Tibial nerve (tissue), 4 donors: Measurements from ENCODE around the gene KAZN. TPM values are rescaled to one million over a fixed set of nuclear protein-coding genes. Genes with fewer than 3 reads are reported as not detected.

Source experiments
- DNase-seq, 2 donors: peaks; one replicate each; pipeline ENCODE4 v3.0.0-alpha.2; 2019; ENCODE audit warnings: low spot score in 2 of 2
- H3K27ac ChIP-seq, 4 donors: fragments of 200-600 bp; sonication (generic) in 3 of 4; one replicate each; pipeline ENCODE4 v1.5.1; 2017 to 2019; ENCODE audit warnings: mild to moderate bottlenecking in 1 of 4
- H3K27me3 ChIP-seq, 2 donors: fragments of 200-600 bp; sonication (generic) in 1 of 2; one replicate each; pipeline versions ENCODE4 v1.5.1 to v1.6.0; 2017 to 2019
- H3K36me3 ChIP-seq, 3 donors: fragments of 200-600 bp; sonication (generic); one replicate each; pipeline ENCODE4 v1.5.1; 2018 to 2019
- H3K4me1 ChIP-seq, 4 donors: fragments of 200-600 bp; sonication (generic) in 3 of 4; one replicate each; pipeline ENCODE4 v1.5.1; 2017 to 2019
- H3K4me3 ChIP-seq, 4 donors: fragments of 200-600 bp; sonication (generic) in 3 of 4; one replicate each; pipeline ENCODE4 v1.5.1; 2017 to 2019; ENCODE audit warnings: mild to moderate bottlenecking in 1 of 4, moderate library complexity in 1 of 4
- H3K9me3 ChIP-seq, 4 donors: fragments of 200-600 bp; sonication (generic) in 3 of 4; one replicate each; pipeline ENCODE4 v1.5.1; 2017 to 2019
- EP300 ChIP-seq, 2 donors: sonication (generic); formaldehyde crosslinking; IDR thresholded peaks; one replicate each; pipeline ENCODE4 v1.6.1; 2017; ENCODE audit warnings: antibody characterized with exemption in 2 of 2, mild to moderate bottlenecking in 1 of 2
- POLR2A ChIP-seq, 2 donors: fragments of 450-650 bp; IDR thresholded peaks; one replicate each; pipeline ENCODE4 v1.6.1; 2017; ENCODE audit warnings: antibody characterized with exemption in 2 of 2, mild to moderate bottlenecking in 2 of 2, moderate library complexity in 2 of 2
- WGBS, 2 donors: methylation state at CpG; one replicate each; pipeline ENCODE4 v1.1.5; 2018; 5-methylcytosine and 5-hydroxymethylcytosine counted together
- total RNA-seq, 4 donors: library from RNA; depleted of rRNA; stranded (reverse); fragments of >200 nt; gene quantifications; one replicate each; pipeline ENCODE4 v1.1.0, GENCODE V29; 2016
- TF ChIP-seq, protein P1 (sequence below), 5 experiments: fragments of 200-600 bp in 3 of 5; fragments of 450-650 bp in 2 of 5; sonication (generic) in 3 of 5; IDR thresholded peaks; one replicate each; pipeline ENCODE4 v1.5.1; 2016 to 2019; ENCODE audit warnings: antibody characterized with exemption in 5 of 5, mild to moderate bottlenecking in 3 of 5, moderate library complexity in 2 of 5

Gene KAZN
- total RNA-seq, 4 donors from 2014 or later: 16.0 to 29.2 (median 22.2) TPM

- H3K27ac ChIP-seq: no peak overlapping the region
- no peaks in the 10 kb centered on the region for H3K27me3 ChIP-seq
- WGBS, 2 donors: 58 to 69% methylated on average over 8 of the region's 8 CpGs
- no peak for DNase-seq
- H3K9me3 ChIP-seq: no peaks in the 10 kb centered on the region
- H3K4me1 ChIP-seq: no peaks in the 10 kb centered on the region
- TF ChIP-seq, protein P1, sequence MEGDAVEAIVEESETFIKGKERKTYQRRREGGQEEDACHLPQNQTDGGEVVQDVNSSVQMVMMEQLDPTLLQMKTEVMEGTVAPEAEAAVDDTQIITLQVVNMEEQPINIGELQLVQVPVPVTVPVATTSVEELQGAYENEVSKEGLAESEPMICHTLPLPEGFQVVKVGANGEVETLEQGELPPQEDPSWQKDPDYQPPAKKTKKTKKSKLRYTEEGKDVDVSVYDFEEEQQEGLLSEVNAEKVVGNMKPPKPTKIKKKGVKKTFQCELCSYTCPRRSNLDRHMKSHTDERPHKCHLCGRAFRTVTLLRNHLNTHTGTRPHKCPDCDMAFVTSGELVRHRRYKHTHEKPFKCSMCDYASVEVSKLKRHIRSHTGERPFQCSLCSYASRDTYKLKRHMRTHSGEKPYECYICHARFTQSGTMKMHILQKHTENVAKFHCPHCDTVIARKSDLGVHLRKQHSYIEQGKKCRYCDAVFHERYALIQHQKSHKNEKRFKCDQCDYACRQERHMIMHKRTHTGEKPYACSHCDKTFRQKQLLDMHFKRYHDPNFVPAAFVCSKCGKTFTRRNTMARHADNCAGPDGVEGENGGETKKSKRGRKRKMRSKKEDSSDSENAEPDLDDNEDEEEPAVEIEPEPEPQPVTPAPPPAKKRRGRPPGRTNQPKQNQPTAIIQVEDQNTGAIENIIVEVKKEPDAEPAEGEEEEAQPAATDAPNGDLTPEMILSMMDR (IDR thresholded peaks at IDR 0.05): no peak
- no peak for TF ChIP-seq EP300 (IDR thresholded peaks at IDR 0.05)
- TF ChIP-seq POLR2A (IDR thresholded peaks at IDR 0.05): no peak
- H3K36me3 ChIP-seq: no peaks in the 10 kb centered on the region
- no peak overlapping the region for H3K4me3 ChIP-seq
These were observed 482.6 kb downstream of the KAZN start for GRCh38 chr1:15081102-15081501.

GRCh38 chr1:15083578-15083977 lies 485.1 kb downstream of the KAZN start:
- Histone ChIP-seq H3K27me3 (no peaks in the 10 kb centered on the region), H3K9me3 (no peaks in the 10 kb centered on the region), H3K4me3 (no peak overlapping the region), H3K4me1 (peaks cover 0 to 17% (median 0%) of the 10 kb centered on the region in 4 donors), H3K27ac (no peak overlapping the region), H3K36me3 (no peaks in the 10 kb centered on the region)
- no peak for DNase-seq
- whole genome bisulfite sequencing, 2 donors: 86 to 89% methylated on average over 7 of the region's 7 CpGs
- TF ChIP-seq, protein P1 (IDR thresholded peaks at IDR 0.05): no peak
- TF ChIP-seq POLR2A (IDR thresholded peaks at IDR 0.05) (no peak), EP300 (IDR thresholded peaks at IDR 0.05) (no peak)

DNA sequence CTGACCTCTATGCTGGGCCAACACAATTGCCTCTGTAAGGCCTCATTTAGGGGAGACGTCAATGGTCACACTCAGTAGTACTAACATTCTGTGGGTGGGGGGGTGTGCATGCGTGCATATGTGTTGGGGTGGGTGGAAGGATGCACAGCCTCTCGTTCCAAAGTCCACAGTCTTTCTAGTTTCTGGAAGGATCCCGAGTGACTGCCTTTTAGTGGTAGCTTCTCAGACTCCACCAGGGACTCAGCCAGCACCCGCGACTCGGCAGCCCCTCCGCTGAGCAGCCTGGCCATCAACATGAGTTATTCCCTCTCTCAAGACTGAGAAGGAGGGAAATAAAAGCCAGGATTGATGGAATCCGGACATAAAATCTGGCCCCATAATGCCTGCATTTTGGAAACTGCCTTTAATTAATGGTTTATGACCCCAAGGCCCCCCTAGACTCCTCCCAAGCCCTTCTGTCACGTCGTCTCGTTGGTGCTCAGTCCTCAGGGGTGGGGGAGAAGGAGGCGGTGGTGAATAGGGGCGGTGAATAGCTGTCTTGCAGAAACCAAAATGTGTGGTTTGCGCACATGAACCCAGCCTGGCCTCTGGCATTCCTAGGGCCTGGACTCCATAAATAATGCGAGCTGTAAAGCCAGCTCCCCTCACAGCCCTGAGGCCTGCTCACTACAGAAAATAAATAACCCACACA lies 489.9 kb downstream of the KAZN start:
- TF ChIP-seq POLR2A (IDR thresholded peaks at IDR 0.05) (no peak), EP300 (IDR thresholded peaks at IDR 0.05) (peak; percentile 4 to 38)
- TF ChIP-seq, protein P1 (IDR thresholded peaks at IDR 0.05): no peak
- H3K27ac ChIP-seq: peak overlapping the region; percentile 52 to 79 (median 62)
- DNase-seq: no peak

GRCh38 chr1:15089258-15089992 lies 490.9 kb downstream of the KAZN start:
- Histone ChIP-seq H3K27me3 (no peaks in the 10 kb centered on the region), H3K36me3 (no peaks in the 10 kb centered on the region), H3K27ac (peak overlapping the region in 3 of 4 donors; percentile 52 to 79 (median 67)), H3K4me3 (no peak overlapping the region), H3K9me3 (no peaks in the 10 kb centered on the region), H3K4me1 (peaks cover 0 to 35% (median 0%) of the 10 kb centered on the region in 4 donors)
- 58% methylated on average over 4 of the region's 4 CpGs for WGBS, 2 donors
- no peak for DNase-seq
- no peak for TF ChIP-seq POLR2A (IDR thresholded peaks at IDR 0.05)
- TF ChIP-seq EP300 (IDR thresholded peaks at IDR 0.05): no peak
- TF ChIP-seq, protein P1 (IDR thresholded peaks at IDR 0.05): no peak

More for the DNA sequence above, 489.9 kb downstream of the KAZN start:
- Histone ChIP-seq H3K9me3 (no peaks in the 10 kb centered on the region), H3K4me1 (peaks cover 0 to 35% (median 0%) of the 10 kb centered on the region in 4 donors), H3K36me3 (no peaks in the 10 kb centered on the region), H3K4me3 (no peak overlapping the region), H3K27me3 (no peaks in the 10 kb centered on the region)
- WGBS, 2 donors: 22 to 25% methylated on average over 15 to 16 of the region's 16 CpGs

DNA sequence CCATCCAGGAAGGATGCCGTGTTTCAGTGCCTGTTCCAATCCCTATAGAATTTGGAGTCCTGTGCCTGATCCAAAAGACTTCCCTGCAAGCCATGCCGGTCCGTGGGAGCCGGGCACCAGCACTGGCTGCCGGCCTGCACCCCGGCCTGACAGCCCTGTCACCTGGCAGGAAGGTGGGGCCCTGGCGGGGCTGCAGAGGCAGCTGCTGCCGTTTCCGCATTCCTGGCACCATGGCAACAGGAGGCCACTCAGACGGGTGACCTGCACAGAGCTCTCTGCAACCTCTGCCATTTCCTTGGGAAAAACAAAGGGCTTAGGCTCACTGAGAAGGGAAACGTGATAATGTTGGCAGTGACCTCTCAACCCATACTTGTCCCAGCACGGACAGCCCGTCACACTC lies 491.9 kb downstream of the KAZN start:
- Histone ChIP-seq H3K36me3 (no peaks in the 10 kb centered on the region), H3K9me3 (no peaks in the 10 kb centered on the region), H3K4me1 (peaks cover 0 to 35% (median 0%) of the 10 kb centered on the region in 4 donors), H3K27me3 (no peaks in the 10 kb centered on the region), H3K27ac (peak overlapping the region in 2 of 4 donors; percentile 28 to 79), H3K4me3 (no peak overlapping the region)
- WGBS, 2 donors: 36 to 38% methylated on average over 9 to 12 of the region's 13 CpGs
- no peak for DNase-seq
- TF ChIP-seq, protein P1 (IDR thresholded peaks at IDR 0.05): no peak
- TF ChIP-seq EP300 (IDR thresholded peaks at IDR 0.05): no peak
- TF ChIP-seq POLR2A (IDR thresholded peaks at IDR 0.05): no peak
